Measurements from ENCODE around the gene KCNJ16. TPM values are rescaled to one million over a fixed set of nuclear protein-coding genes. Genes with fewer than 3 reads are reported as not detected.

Gene KCNJ16
- total RNA-seq, 2 donors from 2014 or later: 1.3 TPM; not detected in 1

DNA sequence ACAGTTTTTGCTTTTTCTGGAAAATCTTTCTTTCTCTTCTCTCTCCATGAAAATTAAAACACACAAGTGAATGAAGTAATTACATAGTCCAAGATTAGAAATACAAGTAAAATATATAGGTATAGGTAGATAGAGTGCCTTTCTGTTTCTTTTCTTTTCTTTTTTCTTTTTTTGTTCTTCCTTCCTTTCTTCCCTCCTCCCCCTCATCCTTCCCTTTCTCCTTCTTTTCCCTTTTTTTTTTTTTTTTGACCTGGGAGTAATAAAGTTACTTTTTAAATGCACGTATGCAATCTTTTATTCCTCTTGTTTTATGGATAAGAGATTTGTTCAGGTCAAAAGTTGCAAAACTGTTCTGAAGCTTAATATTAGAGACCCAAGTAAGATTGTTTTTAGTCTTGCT lies 59.8 kb downstream of the KCNJ16 start:
- WGBS: 100% methylated on average over 1 of the region's 1 CpG
- no peaks in the 10 kb centered on the region for H3K9me3 ChIP-seq
- no peaks in the 10 kb centered on the region for H3K27me3 ChIP-seq (replicated peaks; ENCODE audit: insufficient read depth)
- intact Hi-C loops (cut with DNase I): no loop called here
- peaks cover 14% of the 10 kb centered on the region for H3K4me1 ChIP-seq (replicated peaks)
- DNase-seq (ENCODE audit: low spot score): no peak
- H3K36me3 ChIP-seq: no peaks in the 10 kb centered on the region
- no peak overlapping the region for H3K27ac ChIP-seq
- H3K4me3 ChIP-seq: no peak overlapping the region
- TF ChIP-seq, protein P1, sequence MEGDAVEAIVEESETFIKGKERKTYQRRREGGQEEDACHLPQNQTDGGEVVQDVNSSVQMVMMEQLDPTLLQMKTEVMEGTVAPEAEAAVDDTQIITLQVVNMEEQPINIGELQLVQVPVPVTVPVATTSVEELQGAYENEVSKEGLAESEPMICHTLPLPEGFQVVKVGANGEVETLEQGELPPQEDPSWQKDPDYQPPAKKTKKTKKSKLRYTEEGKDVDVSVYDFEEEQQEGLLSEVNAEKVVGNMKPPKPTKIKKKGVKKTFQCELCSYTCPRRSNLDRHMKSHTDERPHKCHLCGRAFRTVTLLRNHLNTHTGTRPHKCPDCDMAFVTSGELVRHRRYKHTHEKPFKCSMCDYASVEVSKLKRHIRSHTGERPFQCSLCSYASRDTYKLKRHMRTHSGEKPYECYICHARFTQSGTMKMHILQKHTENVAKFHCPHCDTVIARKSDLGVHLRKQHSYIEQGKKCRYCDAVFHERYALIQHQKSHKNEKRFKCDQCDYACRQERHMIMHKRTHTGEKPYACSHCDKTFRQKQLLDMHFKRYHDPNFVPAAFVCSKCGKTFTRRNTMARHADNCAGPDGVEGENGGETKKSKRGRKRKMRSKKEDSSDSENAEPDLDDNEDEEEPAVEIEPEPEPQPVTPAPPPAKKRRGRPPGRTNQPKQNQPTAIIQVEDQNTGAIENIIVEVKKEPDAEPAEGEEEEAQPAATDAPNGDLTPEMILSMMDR (IDR thresholded peaks at IDR 0.05): no peak
- TF ChIP-seq POLR2A (IDR thresholded peaks at IDR 0.05) (no peak), POLR2AphosphoS5 (IDR thresholded peaks at IDR 0.05) (no peak)

DNA sequence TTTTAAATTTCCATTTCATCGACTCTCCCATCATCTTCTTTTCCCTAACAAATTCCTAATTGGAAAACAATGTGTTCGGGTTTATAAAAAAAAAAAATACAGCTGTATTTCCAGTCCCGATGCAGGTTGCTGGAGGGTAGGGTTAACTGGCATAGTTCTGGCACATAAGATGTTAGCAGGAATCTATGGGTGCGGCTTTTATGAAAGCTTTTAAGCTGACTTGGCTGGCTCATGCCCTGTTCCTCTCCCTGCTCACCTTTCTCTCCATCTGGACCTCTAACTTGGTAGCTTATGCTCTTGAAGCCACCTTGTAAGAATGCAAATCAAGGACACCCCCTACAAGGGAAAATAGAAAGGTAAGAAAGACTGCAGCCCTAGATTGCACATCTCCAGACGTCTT lies 61.1 kb downstream of the KCNJ16 start:
- Histone ChIP-seq H3K9me3 (no peaks in the 10 kb centered on the region), H3K4me3 (no peak overlapping the region), H3K27ac (no peak overlapping the region), H3K27me3 (replicated peaks; ENCODE audit: insufficient read depth) (no peaks in the 10 kb centered on the region), H3K4me1 (replicated peaks) (peaks cover 14% of the 10 kb centered on the region), H3K36me3 (no peaks in the 10 kb centered on the region)
- TF ChIP-seq POLR2AphosphoS5 (IDR thresholded peaks at IDR 0.05) (no peak), POLR2A (IDR thresholded peaks at IDR 0.05) (no peak)
- TF ChIP-seq, protein P1 (IDR thresholded peaks at IDR 0.05): no peak
- intact Hi-C loops (cut with DNase I): no loop called here
- DNase-seq (ENCODE audit: low spot score): no peak
- WGBS: 45% methylated on average over 5 of the region's 5 CpGs

DNA sequence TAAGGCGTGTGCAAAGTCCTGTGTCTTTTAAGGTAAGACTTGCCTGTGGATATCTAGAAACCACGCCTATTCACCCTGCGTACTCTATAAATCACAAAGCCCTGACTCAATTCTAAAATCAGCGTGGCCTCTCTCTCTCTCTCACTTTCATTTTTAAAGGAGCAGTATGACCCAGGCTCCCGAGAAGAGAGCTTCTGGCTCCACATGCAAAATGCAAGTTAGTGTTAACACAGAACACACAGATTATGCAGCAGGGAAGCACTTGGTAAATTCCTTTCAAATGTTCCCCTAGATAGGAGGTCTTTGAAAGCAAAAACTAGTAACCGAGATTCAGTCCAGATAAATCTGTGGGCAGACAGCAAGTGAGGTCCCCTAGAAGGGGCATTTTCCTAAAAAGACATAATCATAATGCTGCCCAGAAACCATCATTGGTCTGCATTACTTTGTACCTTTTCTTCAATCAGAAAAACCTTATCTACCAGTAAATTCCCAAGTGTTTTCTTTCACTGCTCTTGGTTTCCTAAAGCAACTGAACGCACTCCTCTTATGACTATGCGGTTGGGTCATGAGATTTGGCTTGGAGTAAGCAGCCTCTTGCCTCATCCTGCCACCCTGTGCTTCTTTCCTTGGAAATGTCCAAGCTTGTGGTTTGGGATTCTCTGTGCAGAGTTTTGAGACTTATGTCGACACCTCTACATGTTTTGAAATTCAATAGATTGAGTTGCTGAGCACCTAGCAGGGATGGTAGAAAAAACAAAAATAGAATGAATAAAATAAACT lies 62.6 kb downstream of the KCNJ16 start:
- Histone ChIP-seq H3K4me1 (replicated peaks) (peaks cover 14% of the 10 kb centered on the region), H3K36me3 (no peaks in the 10 kb centered on the region), H3K27ac (peak overlapping the region; percentile 68 to 71), H3K4me3 (no peak overlapping the region), H3K27me3 (replicated peaks; ENCODE audit: insufficient read depth) (no peaks in the 10 kb centered on the region), H3K9me3 (no peaks in the 10 kb centered on the region)
- intact Hi-C loops (cut with DNase I): no loop called here
- no peak for TF ChIP-seq POLR2A (IDR thresholded peaks at IDR 0.05)
- TF ChIP-seq, protein P1 (IDR thresholded peaks at IDR 0.05): no peak
- peak; percentile 75 for TF ChIP-seq POLR2AphosphoS5 (IDR thresholded peaks at IDR 0.05)
- WGBS: 18% methylated on average over 9 of the region's 9 CpGs
- peak; percentile 59 for DNase-seq (ENCODE audit: low spot score)

DNA sequence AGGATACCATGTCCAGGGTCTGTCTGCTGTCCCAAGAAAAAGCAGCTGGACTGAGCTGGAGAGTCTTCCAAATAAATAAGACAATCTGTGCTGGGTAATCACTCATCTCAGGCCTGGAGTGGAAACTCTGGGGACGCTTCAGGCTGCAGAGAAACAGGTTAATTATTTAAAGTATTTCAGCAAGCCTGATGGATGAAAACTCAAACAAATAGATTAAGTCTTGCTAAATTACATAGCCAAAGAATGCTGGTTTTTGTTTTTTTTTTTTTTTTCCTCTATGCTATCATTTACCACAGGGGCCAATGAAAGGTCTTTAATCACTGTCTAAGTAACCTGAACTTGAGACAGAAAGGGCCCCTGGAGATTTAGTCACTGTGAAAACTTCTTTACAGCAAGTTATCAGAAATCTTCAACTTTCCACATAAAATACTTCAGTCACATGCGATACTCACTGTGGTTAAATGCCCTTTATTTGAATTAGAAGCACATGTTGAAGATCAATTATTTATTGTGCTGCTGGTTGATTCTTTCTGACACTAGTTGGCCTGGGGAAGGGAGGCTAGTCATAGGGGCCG lies 63.4 kb downstream of the KCNJ16 start:
- 45% methylated on average over 3 of the region's 3 CpGs for WGBS
- intact Hi-C loops (cut with DNase I): no loop called here
- Histone ChIP-seq H3K4me1 (replicated peaks) (peaks cover 14% of the 10 kb centered on the region), H3K27ac (peak overlapping the region; percentile 68 to 71), H3K27me3 (replicated peaks; ENCODE audit: insufficient read depth) (no peaks in the 10 kb centered on the region), H3K36me3 (no peaks in the 10 kb centered on the region), H3K4me3 (no peak overlapping the region), H3K9me3 (no peaks in the 10 kb centered on the region)
- TF ChIP-seq POLR2AphosphoS5 (IDR thresholded peaks at IDR 0.05) (no peak), POLR2A (IDR thresholded peaks at IDR 0.05) (no peak)
- TF ChIP-seq, protein P1 (IDR thresholded peaks at IDR 0.05): no peak
- DNase-seq (ENCODE audit: low spot score): no peak
